ENCODE measurements around the gene SLC27A5. TPM values are rescaled to one million over a fixed set of nuclear protein-coding genes. Genes with fewer than 3 reads are reported as not detected.
"Not testable (repeated sequence)": the region's sequence is repeated elsewhere in the genome, so short reads cannot be mapped to it uniquely, and the experiment has no call there.

Gene SLC27A5
- total and polyA plus RNA-seq, 2 experiments from 2014 or later = 9.0 to 19.1 TPM

DNA sequence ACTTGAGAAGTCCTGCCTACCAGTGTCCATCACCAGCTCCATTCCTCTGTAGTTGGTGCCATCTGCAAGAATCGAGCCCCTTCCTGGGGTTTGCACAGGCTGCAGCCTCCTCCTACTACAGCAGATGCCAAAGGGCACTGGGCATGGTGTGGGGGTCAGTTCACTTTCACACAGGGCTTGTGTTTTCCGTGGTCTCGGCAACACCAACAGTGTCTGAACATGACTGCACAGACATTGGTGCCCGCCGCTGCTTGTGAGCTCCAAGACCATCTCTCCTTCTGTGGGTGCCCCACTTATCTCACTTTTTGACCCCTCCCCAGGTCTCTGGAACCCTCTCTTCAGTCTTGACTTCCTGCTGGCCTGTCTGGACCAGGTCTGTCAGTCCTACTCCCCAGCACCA, 20.4 kb downstream of the SLC27A5 start:
- 89% methylated on average over 5 of the region's 5 CpGs for WGBS (ENCODE audit: low lambda C conversion rate, missing lambda C conversion rate)
- no peaks in the 10 kb centered on the region for H3K9me3 ChIP-seq (ENCODE audit: low read depth)
- DNase-seq (ENCODE audit: low spot score) = no peak
- H3K4me3 ChIP-seq = no peak overlapping the region
- no peak overlapping the region for H2AFZ ChIP-seq
- no peaks in the 10 kb centered on the region for H3K4me1 ChIP-seq (ENCODE audit: insufficient read depth)
- no peaks in the 10 kb centered on the region for H3K27me3 ChIP-seq
- no peaks in the 10 kb centered on the region for H3K79me2 ChIP-seq
- no peaks in the 10 kb centered on the region for H3K9me2 ChIP-seq (replicated peaks; ENCODE audit: insufficient read depth)
- no peak overlapping the region for H3K4me2 ChIP-seq
- H4K20me1 ChIP-seq (ENCODE audit: insufficient read depth, poor library complexity, severe bottlenecking) = no peaks in the 10 kb centered on the region
- TF ChIP-seq EZH2 (IDR thresholded peaks at IDR 0.05; ENCODE audit: borderline replicate concordance) (no peak), EZH2phosphoT487 (IDR thresholded peaks at IDR 0.05; ENCODE audit: low read depth, severe bottlenecking, unreplicated experiment) (no peak)
- TF ChIP-seq, protein P1, sequence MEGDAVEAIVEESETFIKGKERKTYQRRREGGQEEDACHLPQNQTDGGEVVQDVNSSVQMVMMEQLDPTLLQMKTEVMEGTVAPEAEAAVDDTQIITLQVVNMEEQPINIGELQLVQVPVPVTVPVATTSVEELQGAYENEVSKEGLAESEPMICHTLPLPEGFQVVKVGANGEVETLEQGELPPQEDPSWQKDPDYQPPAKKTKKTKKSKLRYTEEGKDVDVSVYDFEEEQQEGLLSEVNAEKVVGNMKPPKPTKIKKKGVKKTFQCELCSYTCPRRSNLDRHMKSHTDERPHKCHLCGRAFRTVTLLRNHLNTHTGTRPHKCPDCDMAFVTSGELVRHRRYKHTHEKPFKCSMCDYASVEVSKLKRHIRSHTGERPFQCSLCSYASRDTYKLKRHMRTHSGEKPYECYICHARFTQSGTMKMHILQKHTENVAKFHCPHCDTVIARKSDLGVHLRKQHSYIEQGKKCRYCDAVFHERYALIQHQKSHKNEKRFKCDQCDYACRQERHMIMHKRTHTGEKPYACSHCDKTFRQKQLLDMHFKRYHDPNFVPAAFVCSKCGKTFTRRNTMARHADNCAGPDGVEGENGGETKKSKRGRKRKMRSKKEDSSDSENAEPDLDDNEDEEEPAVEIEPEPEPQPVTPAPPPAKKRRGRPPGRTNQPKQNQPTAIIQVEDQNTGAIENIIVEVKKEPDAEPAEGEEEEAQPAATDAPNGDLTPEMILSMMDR (IDR thresholded peaks at IDR 0.05; ENCODE audit: poor library complexity) = no peak
- no peak overlapping the region for H3K27ac ChIP-seq
- no peaks in the 10 kb centered on the region for H3K36me3 ChIP-seq (replicated peaks; ENCODE audit: insufficient read depth, low read depth)

DNA sequence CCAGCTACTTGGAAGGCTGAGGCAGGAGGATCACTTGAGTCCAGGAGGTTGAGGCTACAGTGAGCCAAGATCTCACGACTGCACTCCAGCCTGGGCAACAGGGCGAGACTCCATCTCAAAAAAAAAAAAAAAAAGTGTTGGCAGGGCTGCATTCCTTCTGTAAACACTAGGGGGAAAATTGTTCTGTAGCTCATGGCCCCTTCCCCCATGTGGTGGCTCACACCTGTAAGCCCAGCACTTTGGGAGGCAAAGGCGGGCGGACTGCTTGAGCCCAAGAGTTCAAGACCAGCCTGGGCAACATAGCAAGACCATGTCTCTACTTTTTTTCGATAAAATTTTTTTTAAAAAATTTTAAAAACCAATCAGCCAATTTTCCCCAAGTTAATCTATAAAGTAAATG, 27.4 kb downstream of the SLC27A5 start:
- not testable (repeated sequence) for H3K27ac ChIP-seq; H3K27me3 ChIP-seq; H2AFZ ChIP-seq; DNase-seq (ENCODE audit: low spot score); H3K4me2 ChIP-seq; H3K36me3 ChIP-seq (replicated peaks; ENCODE audit: insufficient read depth, low read depth); H3K79me2 ChIP-seq; H3K4me1 ChIP-seq (ENCODE audit: insufficient read depth); H3K4me3 ChIP-seq; H3K9me2 ChIP-seq (replicated peaks; ENCODE audit: insufficient read depth); H4K20me1 ChIP-seq (ENCODE audit: insufficient read depth, poor library complexity, severe bottlenecking); H3K9me3 ChIP-seq (ENCODE audit: low read depth)
- WGBS (ENCODE audit: low lambda C conversion rate, missing lambda C conversion rate) = 98% methylated on average over 5 of the region's 5 CpGs

DNA sequence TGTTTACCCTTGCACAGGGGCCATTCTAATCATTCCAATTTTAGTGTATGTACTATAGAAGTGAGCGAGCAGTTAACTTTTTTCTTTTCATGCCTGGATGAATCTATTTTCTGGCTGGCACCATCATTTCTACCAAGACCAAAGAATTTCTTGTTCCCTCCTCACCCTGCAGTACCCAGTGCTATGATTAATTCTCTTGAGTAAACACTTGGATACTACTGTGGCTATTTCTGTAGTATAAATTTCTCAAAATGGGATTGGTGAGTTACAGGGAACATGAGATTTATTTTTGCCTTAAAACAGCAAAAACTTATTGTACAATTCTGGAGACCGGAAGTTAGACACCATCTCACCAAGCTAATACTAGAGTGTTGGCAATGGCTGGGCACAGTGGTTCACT, 28.0 kb downstream of the SLC27A5 start:
- H3K27me3 ChIP-seq = no peaks in the 10 kb centered on the region
- WGBS (ENCODE audit: low lambda C conversion rate, missing lambda C conversion rate) = 100% methylated on average over 2 of the region's 2 CpGs

DNA sequence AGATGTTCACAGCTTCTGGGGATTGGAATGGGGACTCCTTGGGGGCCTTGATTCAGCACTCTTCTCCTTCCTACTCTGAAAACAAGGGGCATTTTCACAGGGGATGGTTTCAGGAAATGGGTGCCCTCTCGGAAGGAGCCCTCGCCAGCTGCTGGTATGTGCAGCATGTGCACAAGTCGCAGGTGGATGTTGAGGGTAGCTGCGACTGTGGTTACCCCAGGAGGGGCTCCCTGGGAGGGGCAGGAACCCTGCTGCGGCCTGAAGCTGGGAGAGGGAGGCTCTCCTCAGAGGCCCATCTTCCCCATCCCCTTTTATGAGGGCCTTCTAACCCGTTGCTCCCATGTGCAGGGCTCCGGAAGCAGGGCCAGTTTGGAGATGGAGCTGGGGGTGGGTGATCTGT, 29.4 kb downstream of the SLC27A5 start:
- 98% methylated on average over 7 of the region's 7 CpGs for WGBS (ENCODE audit: low lambda C conversion rate, missing lambda C conversion rate)
- DNase-seq (ENCODE audit: low spot score) = no peak

More for the DNA sequence above, 28.0 kb downstream of the SLC27A5 start:
- Histone ChIP-seq H3K9me3 (ENCODE audit: low read depth) (no peaks in the 10 kb centered on the region), H3K36me3 (replicated peaks; ENCODE audit: insufficient read depth, low read depth) (no peaks in the 10 kb centered on the region), H3K79me2 (no peaks in the 10 kb centered on the region), H4K20me1 (ENCODE audit: insufficient read depth, poor library complexity, severe bottlenecking) (no peaks in the 10 kb centered on the region), H3K9me2 (replicated peaks; ENCODE audit: insufficient read depth) (no peaks in the 10 kb centered on the region), H3K27ac (no peak overlapping the region), H2AFZ (no peak overlapping the region), H3K4me2 (no peak overlapping the region), H3K4me3 (no peak overlapping the region), H3K4me1 (ENCODE audit: insufficient read depth) (no peaks in the 10 kb centered on the region)
- no peak for TF ChIP-seq EZH2phosphoT487 (IDR thresholded peaks at IDR 0.05; ENCODE audit: low read depth, severe bottlenecking, unreplicated experiment)
- TF ChIP-seq EZH2 (IDR thresholded peaks at IDR 0.05; ENCODE audit: borderline replicate concordance) = no peak
- TF ChIP-seq, protein P1 (IDR thresholded peaks at IDR 0.05; ENCODE audit: poor library complexity) = no peak
- DNase-seq (ENCODE audit: low spot score) = no peak

More for the DNA sequence above, 29.4 kb downstream of the SLC27A5 start:
- H3K9me2 ChIP-seq (replicated peaks; ENCODE audit: insufficient read depth) = no peaks in the 10 kb centered on the region
- no peak overlapping the region for H3K27ac ChIP-seq
- H3K36me3 ChIP-seq (replicated peaks; ENCODE audit: insufficient read depth, low read depth) = no peaks in the 10 kb centered on the region
- no peak overlapping the region for H2AFZ ChIP-seq
- TF ChIP-seq EZH2phosphoT487 (IDR thresholded peaks at IDR 0.05; ENCODE audit: low read depth, severe bottlenecking, unreplicated experiment) (no peak), EZH2 (IDR thresholded peaks at IDR 0.05; ENCODE audit: borderline replicate concordance) (no peak)
- TF ChIP-seq, protein P1 (IDR thresholded peaks at IDR 0.05; ENCODE audit: poor library complexity) = no peak
- H3K9me3 ChIP-seq (ENCODE audit: low read depth) = no peaks in the 10 kb centered on the region
- H4K20me1 ChIP-seq (ENCODE audit: insufficient read depth, poor library complexity, severe bottlenecking) = no peaks in the 10 kb centered on the region
- H3K4me1 ChIP-seq (ENCODE audit: insufficient read depth) = no peaks in the 10 kb centered on the region
- no peak overlapping the region for H3K4me3 ChIP-seq
- no peaks in the 10 kb centered on the region for H3K27me3 ChIP-seq
- peaks cover 1% of the 10 kb centered on the region for H3K79me2 ChIP-seq
- H3K4me2 ChIP-seq = no peak overlapping the region

Data from hepatocyte (in vitro differentiated cells).